Measurements from ENCODE around the gene OR2H2.

DNA sequence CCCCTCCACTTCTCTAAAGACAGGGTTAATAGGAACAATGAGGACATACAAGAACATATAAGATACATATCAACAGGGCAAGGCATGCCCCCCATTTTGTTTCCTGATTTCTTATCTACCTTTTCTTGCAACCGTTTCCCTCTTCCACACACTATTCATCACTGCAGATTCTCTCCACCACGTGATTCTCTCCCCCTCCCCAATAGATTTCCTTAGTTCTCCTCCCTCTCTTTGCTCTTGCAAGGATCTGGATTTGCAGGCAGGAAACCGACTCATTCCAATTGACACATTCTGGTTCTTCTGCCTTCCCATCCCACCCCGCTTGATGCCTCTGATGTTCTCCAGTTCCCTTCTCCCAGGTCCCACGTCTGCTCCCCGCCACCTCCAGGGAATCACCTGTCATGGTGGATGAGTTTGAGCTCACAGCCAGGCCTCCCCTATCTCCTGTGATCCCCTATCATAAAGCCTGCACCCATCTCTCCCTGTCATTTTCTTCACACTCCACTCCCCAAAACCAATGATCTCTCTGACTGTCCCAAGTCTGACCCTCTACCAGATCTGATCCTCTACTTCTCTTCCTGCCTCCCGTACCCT, 40.5 kb downstream of the OR2H2 start:
- TF ChIP-seq, protein P1, sequence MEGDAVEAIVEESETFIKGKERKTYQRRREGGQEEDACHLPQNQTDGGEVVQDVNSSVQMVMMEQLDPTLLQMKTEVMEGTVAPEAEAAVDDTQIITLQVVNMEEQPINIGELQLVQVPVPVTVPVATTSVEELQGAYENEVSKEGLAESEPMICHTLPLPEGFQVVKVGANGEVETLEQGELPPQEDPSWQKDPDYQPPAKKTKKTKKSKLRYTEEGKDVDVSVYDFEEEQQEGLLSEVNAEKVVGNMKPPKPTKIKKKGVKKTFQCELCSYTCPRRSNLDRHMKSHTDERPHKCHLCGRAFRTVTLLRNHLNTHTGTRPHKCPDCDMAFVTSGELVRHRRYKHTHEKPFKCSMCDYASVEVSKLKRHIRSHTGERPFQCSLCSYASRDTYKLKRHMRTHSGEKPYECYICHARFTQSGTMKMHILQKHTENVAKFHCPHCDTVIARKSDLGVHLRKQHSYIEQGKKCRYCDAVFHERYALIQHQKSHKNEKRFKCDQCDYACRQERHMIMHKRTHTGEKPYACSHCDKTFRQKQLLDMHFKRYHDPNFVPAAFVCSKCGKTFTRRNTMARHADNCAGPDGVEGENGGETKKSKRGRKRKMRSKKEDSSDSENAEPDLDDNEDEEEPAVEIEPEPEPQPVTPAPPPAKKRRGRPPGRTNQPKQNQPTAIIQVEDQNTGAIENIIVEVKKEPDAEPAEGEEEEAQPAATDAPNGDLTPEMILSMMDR (IDR thresholded peaks at IDR 0.05 in 8 of 11, conservative IDR thresholded peaks at IDR 0.05 in 3 of 11) = no peak
- no peak for TF ChIP-seq POLR2A (IDR thresholded peaks at IDR 0.05)

All from spleen (tissue), 7 donors.